ENCODE results near the gene LRIT3.

Gene LRIT3

DNA sequence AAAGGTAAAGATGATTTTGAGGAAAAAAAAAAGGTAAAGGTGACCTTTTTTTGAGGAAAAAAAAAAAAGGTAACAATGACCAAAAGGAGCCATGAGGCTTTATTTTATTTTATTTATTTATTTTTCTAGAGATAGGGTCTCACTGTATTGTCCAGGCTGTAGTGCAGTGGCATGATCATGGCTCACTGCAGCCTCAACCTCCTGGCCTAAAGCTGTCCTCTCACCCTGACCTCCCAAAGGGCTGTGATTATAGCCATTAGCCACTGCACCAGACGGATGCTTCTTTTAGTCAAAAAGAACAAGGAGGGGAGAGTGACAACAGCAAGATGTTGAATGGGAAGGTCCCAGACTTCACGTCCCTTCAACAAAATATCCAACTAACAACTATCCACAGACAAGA lies 30.4 kb downstream of the LRIT3 start:
- H3K4me3 ChIP-seq (ENCODE audit: low read depth, low read length): no peak overlapping the region
- TF ChIP-seq, protein P1, sequence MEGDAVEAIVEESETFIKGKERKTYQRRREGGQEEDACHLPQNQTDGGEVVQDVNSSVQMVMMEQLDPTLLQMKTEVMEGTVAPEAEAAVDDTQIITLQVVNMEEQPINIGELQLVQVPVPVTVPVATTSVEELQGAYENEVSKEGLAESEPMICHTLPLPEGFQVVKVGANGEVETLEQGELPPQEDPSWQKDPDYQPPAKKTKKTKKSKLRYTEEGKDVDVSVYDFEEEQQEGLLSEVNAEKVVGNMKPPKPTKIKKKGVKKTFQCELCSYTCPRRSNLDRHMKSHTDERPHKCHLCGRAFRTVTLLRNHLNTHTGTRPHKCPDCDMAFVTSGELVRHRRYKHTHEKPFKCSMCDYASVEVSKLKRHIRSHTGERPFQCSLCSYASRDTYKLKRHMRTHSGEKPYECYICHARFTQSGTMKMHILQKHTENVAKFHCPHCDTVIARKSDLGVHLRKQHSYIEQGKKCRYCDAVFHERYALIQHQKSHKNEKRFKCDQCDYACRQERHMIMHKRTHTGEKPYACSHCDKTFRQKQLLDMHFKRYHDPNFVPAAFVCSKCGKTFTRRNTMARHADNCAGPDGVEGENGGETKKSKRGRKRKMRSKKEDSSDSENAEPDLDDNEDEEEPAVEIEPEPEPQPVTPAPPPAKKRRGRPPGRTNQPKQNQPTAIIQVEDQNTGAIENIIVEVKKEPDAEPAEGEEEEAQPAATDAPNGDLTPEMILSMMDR (IDR thresholded peaks at IDR 0.05; ENCODE audit: borderline replicate concordance, insufficient read depth, low read depth, low read length): no peak

DNA sequence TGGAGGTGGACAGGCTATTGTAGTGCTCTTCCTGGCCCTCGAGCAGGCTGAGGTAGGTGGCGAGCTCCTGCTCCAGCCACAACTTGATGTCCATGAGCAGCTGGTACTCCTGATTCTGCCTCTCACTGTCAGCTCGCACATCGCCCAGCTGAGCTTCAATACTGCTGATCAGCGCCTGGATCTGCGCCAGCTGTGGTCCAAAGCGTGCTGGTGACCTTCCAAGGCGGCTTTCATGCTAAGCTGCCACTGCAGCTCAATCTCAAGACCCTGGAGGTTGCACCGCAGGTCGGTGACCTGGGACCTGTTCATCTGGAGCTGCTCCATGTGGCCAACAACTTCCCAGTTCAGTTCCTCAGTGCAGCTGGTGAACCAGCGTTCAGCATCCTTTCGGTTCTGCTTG lies 31.2 kb downstream of the LRIT3 start:
- TF ChIP-seq, protein P1 (IDR thresholded peaks at IDR 0.05; ENCODE audit: borderline replicate concordance, insufficient read depth, low read depth, low read length): no peak
- no peak overlapping the region for H3K4me3 ChIP-seq (ENCODE audit: low read depth, low read length)

DNA sequence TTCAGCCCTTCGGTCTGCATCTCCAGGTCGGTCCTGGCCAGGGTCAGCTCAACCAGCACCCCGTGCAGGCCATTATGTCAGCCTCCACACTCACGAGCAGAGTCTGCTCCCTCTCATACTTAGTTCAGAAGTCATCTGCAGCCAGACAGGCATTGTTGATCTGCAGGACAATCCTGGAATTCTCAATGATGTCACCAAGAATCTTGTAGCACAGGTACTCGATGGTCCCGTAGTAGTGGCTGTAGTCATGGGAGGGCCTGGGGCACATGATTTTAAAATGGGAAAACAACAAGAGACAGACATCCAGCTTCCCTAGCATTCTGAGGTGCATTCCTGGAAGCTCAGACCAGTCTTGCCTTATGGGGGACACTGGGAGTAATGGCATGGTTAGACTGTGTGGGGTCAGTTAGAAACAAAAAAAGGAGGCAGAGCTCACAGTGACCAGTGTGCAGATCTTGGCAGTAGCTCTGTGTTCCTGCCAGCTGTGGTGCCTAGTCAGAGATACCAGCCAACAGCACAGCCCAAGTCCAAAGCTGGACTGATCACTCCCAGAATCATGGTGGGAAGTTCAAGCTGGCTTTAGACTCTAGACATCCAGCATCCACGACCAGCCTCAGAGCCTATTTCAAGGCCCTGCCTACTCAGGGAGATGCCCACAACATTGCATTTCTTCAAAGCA lies 31.9 kb downstream of the LRIT3 start:
- H3K4me3 ChIP-seq (ENCODE audit: low read depth, low read length): no peak overlapping the region
- TF ChIP-seq, protein P1 (IDR thresholded peaks at IDR 0.05; ENCODE audit: borderline replicate concordance, insufficient read depth, low read depth, low read length): no peak

DNA sequence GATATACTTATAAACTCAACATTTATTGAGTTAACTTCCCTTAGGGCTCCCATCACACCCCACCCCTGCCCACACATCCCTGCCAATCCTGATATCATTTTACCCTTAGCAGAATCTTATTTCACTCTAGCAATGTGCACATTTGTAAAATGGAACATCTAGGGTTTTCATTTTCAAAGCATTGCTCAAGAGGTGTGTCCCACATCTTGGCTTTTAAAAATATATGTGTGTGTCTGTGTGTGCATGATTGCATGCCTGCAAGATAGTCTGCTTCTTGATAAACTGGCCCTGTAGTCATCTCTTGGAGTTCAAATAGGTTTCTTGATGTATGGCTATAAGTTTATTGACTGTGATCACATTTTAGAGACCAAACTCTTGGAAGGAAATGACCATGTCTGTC lies 38.4 kb downstream of the LRIT3 start:
- TF ChIP-seq, protein P1 (IDR thresholded peaks at IDR 0.05; ENCODE audit: borderline replicate concordance, insufficient read depth, low read depth, low read length): no peak

DNA sequence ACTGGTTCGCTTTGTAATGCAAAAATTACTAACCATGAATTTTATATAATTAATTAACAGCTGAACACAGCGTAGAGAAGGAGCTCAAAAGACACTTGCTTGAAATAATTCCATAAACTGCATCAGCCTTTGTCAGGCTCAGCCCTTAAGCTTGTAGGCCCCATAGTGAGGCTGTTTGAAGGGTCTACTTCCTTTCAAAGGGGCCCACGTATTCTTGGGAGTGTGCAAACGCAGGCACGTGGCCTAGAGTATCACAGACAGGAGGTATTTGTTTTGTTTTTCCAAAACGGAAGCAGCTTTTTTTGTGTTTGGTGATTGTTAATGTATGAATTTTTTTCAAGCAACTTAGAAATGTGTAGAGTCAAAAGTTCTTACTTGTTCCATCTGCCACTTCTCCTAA lies 39.2 kb downstream of the LRIT3 start:
- H3K4me3 ChIP-seq (ENCODE audit: low read depth, low read length): no peak overlapping the region
- TF ChIP-seq, protein P1 (IDR thresholded peaks at IDR 0.05; ENCODE audit: borderline replicate concordance, insufficient read depth, low read depth, low read length): no peak

More for the DNA sequence above, 38.4 kb downstream of the LRIT3 start:
- H3K4me3 ChIP-seq (ENCODE audit: low read depth, low read length): no peak overlapping the region

DNA sequence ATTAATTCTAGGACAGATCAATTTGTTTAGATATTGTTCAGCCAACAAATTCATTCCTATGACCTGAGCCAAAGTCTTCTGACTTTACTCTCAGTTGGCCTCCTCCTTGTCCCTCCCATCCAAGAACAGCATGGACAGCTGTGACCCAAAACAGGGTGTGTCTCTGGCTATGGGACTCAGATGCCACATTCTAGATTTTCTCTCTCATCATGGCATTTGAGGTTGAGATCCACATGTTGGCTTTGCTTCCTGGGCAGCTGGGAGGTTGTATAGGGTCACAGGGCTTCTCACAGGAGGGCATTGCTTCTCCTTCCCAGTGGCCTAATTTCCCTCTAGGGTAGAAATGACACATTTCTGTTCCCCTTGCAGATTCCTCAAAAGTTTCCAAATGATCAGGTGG lies 42.2 kb downstream of the LRIT3 start:
- H3K4me3 ChIP-seq (ENCODE audit: low read depth, low read length): no peak overlapping the region
- TF ChIP-seq, protein P1 (IDR thresholded peaks at IDR 0.05; ENCODE audit: borderline replicate concordance, insufficient read depth, low read depth, low read length): no peak

DNA sequence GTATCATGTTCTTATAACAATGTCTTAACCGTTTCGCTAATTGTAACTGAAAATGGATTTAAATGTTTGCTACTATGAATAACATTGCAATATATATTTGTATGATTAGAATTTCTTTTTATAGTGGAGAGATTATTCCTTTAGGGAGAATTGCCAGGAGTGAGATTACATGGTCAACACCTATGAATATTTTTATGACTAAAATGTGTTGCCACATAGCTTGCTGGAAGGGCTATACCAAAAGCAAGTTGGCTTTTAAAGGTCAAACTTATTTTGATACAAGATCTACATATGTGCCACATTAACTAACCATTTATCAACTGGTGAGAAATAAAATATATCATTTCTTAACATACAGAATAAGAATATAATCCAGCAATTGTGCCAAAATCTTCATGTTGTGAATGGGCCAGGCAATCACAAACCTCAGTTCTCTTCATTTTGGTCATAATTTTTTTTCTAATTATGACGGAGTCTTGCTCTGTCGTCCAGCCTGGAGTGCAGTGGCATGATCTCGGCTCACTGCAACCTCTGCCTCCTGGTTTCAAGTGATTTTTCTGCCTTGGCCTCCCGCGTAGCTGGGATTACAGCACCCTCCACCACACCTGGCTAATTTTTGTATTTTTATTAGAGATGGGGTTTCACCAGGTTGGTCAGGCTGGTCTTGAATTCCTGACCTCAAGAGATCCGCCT lies 54.8 kb downstream of the LRIT3 start:
- TF ChIP-seq, protein P1 (IDR thresholded peaks at IDR 0.05; ENCODE audit: borderline replicate concordance, insufficient read depth, low read depth, low read length): no peak
- H3K4me3 ChIP-seq (ENCODE audit: low read depth, low read length): no peak overlapping the region
